Heart left ventricle (tissue), 16 donors: ENCODE measurements around the gene CFAP77. TPM values are rescaled to one million over a fixed set of nuclear protein-coding genes. Genes with fewer than 3 reads are reported as not detected.

Experiments used
- ATAC-seq, 4 donors: fragments of 200-7000 bp; cut with Tn5 transposase; one replicate each; pipeline ENCODE4 v1.9.1; 2020 to 2022; ENCODE audit warnings: moderate library complexity in 4 of 4, mild to moderate bottlenecking in 3 of 4, moderate number of reproducible peaks in 1 of 4
- DNase-seq, 5 donors: peaks; one replicate each; pipeline ENCODE4 v3.0.0-alpha.2; 2020
- H3K27ac ChIP-seq, 12 donors: fragments of 200-600 bp; sonication (generic) in 4 of 12; one replicate each; pipeline versions ENCODE4 v1.5.0 to v1.8.0; 2016 to 2022; ENCODE audit warnings: mild to moderate bottlenecking in 2 of 12
- H3K27me3 ChIP-seq, 9 donors: fragments of 200-600 bp; sonication (generic) in 2 of 9; one replicate each; pipeline versions ENCODE4 v1.5.1 to v1.8.0; 2016 to 2022; ENCODE audit warnings: mild to moderate bottlenecking in 3 of 9
- H3K36me3 ChIP-seq, 9 donors: fragments of 200-600 bp; sonication (generic) in 2 of 9; one replicate each; pipeline versions ENCODE4 v1.5.0 to v1.8.0; 2018 to 2022; ENCODE audit warnings: mild to moderate bottlenecking in 2 of 9
- H3K4me1 ChIP-seq, 12 donors: fragments of 200-600 bp; sonication (generic) in 4 of 12; one replicate each; pipeline versions ENCODE4 v1.5.0 to v1.8.0; 2016 to 2022; ENCODE audit warnings: mild to moderate bottlenecking in 3 of 12
- H3K4me3 ChIP-seq, 12 donors: fragments of 200-600 bp; sonication (generic) in 4 of 12; one replicate each; pipeline versions ENCODE4 v1.5.0 to v1.8.0; 2017 to 2022; ENCODE audit warnings: mild to moderate bottlenecking in 9 of 12, moderate library complexity in 4 of 12
- H3K9me3 ChIP-seq, 12 donors: fragments of 200-600 bp; sonication (generic) in 4 of 12; one replicate each; pipeline versions ENCODE4 v1.5.0 to v1.8.0; 2016 to 2022; ENCODE audit warnings: mild to moderate bottlenecking in 1 of 12
- CTCF ChIP-seq, 12 donors: fragments of 200-600 bp; sonication (generic) in 4 of 12; IDR thresholded peaks; one replicate each; pipeline versions ENCODE4 v1.5.0 to v1.8.0; 2018 to 2022; ENCODE audit warnings: antibody characterized with exemption in 12 of 12, mild to moderate bottlenecking in 5 of 12
- POLR2A ChIP-seq, 2 donors: fragments of 450-650 bp; IDR thresholded peaks; one replicate each; pipeline ENCODE4 v1.6.1; 2017; ENCODE audit warnings: antibody characterized with exemption in 2 of 2, mild to moderate bottlenecking in 2 of 2, moderate library complexity in 2 of 2
- WGBS, 4 donors: extraction: QIAGEN DNeasy Blood & Tissue Kit in 2 of 4; methylation state at CpG; one replicate each; pipeline versions ENCODE4 v1.1.5 to v1.1.7; 2013 to 2018; 5-methylcytosine and 5-hydroxymethylcytosine counted together
- intact Hi-C, 10 donors: fragments of 100-400 bp; cut with DNase I; formaldehyde crosslinking; loops; one replicate each; pipeline versions ENCODE4 v1.11.1 to v1.14.2; 2022
- polyA plus RNA-seq, 2 donors: library from polyadenylated mRNA; stranded (reverse); fragments of 200-250 nt; gene quantifications; one replicate each; pipeline ENCODE4 v1.2.3, GENCODE V29; 2013
- total RNA-seq, 9 donors: library from RNA; depleted of rRNA in 2 of 9; stranded (reverse); fragments of >200 nt in 2 of 9; fragmentation: NEBNext Ultra II Directional in 3 of 9; extraction: Animal tissue kit (Norgen Biotek cat#: 25700) in 3 of 9; gene quantifications; one replicate each; pipeline versions ENCODE4 v1.1.0 to v1.2.4, GENCODE V29; 2016 to 2023
- donor health status: ischemic (EF 13 %, LVEDD 7.1; RV severe dilation, severe dysfunction).
- donor health status: healthy with polysubstance abuse.
- donor health status: DM: no; HTN: yes; CAD: no.
- donor health status: DM: no; HTN: no; CAD: no.
- donor health status: ischemic (EF 25% LVEDD 6.9; RV normal size, moderate dysfunction).
- donor health status: ischemic (EF 25% LVEDD 5.7; RV mildly dilated, moderate dysfunction).
- donor health status: healthy.
- donor health status: DM: yes; HTN: yes; CAD: no.
- donor health status: ischemic (EF 35%, LVEDD 5.7; RV mildly dilated, moderate dysfunction).
- donor health status: nonischemic (EF 11% LVEDD 7.7; RV severe dilation, severe dysfunction).
- donor health status: DM: yes; HTN: yes; CAD: no.
- donor health status: PGD.
- donor health status: ischemic (EF 29% LVEDD 5.4; RV normal size, mild dysfunction).
- donor health status: nonischemic (EF 23%, LVEDD 6.1; RV moderate dilation, normal function).

The CFAP77 gene
- total and polyA plus RNA-seq, 11 donors, result 1.3 to 6.8 (median 2.2) TPM

- Histone ChIP-seq H3K36me3 (peaks cover 0 to 41% (median 15%) of the 10 kb centered on the region in 9 donors), H3K9me3 (no peaks in the 10 kb centered on the region), H3K27ac (no peak overlapping the region), H3K4me3 (no peak overlapping the region), H3K27me3 (peaks cover 13 to 29% (median 25%) of the 10 kb centered on the region in 9 donors), H3K4me1 (peaks cover 0 to 32% (median 12%) of the 10 kb centered on the region in 12 donors)
- 93 to 96% (median 93%) methylated on average over 13 of the region's 13 CpGs for WGBS, 4 donors
- ATAC-seq, result no peak
- intact Hi-C loops, result no loop called here
- DNase-seq, result no peak
- TF ChIP-seq CTCF (IDR thresholded peaks at IDR 0.05) (no peak), POLR2A (IDR thresholded peaks at IDR 0.05) (no peak)
Observed at GRCh38 chr9:132594412-132594811, 184.4 kb downstream of the CFAP77 start.

GRCh38 chr9:132595319-132595718 lies 185.3 kb downstream of the CFAP77 start:
- intact Hi-C loops, result no loop called here
- Histone ChIP-seq H3K27me3 (peaks cover 8 to 20% (median 16%) of the 10 kb centered on the region in 9 donors), H3K36me3 (peaks cover 0 to 44% (median 15%) of the 10 kb centered on the region in 9 donors), H3K27ac (no peak overlapping the region), H3K4me3 (no peak overlapping the region), H3K9me3 (no peaks in the 10 kb centered on the region), H3K4me1 (peaks cover 0 to 27% (median 8%) of the 10 kb centered on the region in 12 donors)
- TF ChIP-seq CTCF (IDR thresholded peaks at IDR 0.05) (no peak), POLR2A (IDR thresholded peaks at IDR 0.05) (no peak)
- 81 to 87% (median 84%) methylated on average over 6 of the region's 6 CpGs for WGBS, 4 donors
- ATAC-seq (no peak), DNase-seq (no peak)

DNA sequence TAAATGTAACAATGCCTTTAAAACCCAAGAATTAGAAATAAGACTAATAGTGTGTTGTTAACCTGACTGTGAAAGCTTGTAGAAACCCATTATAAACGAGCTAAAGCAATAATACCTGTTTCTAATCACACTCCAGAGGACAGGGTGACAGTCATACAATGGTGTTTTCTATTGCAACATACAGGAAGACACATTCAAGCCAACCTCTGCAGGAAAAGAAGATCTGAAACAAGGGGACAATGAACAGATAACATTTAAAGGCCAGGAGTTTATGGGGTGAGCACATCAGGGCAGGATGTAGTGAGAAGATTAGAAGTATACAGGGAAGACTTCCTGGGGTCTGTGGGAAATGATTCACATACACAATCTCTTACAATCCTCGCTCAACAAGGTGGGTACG lies 186.2 kb downstream of the CFAP77 start:
- H3K27me3 ChIP-seq, result peaks cover 0 to 11% (median 7%) of the 10 kb centered on the region in 9 donors
- H3K36me3 ChIP-seq, result peaks cover 0 to 51% (median 20%) of the 10 kb centered on the region in 9 donors

More for the DNA sequence above, 186.2 kb downstream of the CFAP77 start:
- no peak for DNase-seq
- TF ChIP-seq CTCF (IDR thresholded peaks at IDR 0.05) (no peak), POLR2A (IDR thresholded peaks at IDR 0.05) (no peak)
- H3K9me3 ChIP-seq, result no peaks in the 10 kb centered on the region
- peaks cover 0 to 28% (median 8%) of the 10 kb centered on the region in 12 donors for H3K4me1 ChIP-seq
- intact Hi-C loops, result no loop called here
- WGBS, 4 donors, result 74 to 79% (median 78%) methylated on average over 3 of the region's 3 CpGs
- H3K27ac ChIP-seq, result no peak overlapping the region
- ATAC-seq, result no peak
- H3K4me3 ChIP-seq, result no peak overlapping the region
